GM18909 (cell line): Measurements from ENCODE around the gene FCSK.
A peak's percentile ranks its signal among the peaks of the same experiment; 100 is the strongest.

Experiments
- ATAC-seq: cut with Tn5 transposase; IDR thresholded peaks from one replicate; pipeline ENCODE4 v1.9.1; 2021; ENCODE audit warnings: mild to moderate bottlenecking; ENCODE audit not compliant: unreplicated experiment, poor library complexity

Gene FCSK

DNA sequence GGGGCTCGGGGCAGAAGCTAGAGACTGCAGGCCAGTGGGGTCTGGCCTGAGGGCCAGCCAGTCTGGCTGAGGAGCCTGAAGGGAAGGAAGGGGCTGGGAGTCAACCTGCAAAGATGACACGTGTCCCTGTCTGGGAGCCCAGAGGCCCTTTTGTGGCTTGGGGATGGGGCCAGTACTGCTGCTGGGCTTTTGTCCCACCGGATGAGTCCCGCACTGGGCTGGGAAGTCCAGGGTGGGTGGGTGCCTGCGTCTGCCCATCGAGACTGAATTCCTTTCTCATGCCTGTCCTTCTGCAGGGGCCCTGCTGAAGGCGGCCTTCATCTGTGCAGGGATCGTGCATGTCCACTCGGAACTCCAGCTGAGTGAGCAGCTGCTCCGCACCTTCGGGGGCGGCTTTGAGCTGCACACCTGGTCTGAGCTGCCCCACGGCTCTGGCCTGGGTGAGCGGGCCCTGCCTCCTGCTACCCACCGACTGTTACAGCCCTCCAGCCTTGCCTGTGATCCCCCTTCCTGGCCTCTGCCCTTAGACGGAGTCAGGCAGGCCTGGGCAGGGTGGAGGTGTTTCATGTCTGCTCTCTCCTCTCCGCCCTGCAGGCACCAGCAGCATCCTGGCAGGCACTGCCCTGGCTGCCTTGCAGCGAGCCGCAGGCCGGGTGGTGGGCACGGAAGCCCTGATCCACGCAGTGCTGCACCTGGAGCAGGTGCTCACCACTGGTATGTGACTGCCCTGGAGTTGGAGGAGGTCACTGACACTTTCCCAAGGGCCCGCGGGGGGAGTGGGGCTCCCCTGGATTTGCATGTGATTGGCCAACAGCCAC, 20.9 kb downstream of the FCSK start:
- ATAC-seq: no peak

GRCh38 chr16:70476272-70477020, 22.1 kb downstream of the FCSK start:
- ATAC-seq: peak; percentile 85

DNA sequence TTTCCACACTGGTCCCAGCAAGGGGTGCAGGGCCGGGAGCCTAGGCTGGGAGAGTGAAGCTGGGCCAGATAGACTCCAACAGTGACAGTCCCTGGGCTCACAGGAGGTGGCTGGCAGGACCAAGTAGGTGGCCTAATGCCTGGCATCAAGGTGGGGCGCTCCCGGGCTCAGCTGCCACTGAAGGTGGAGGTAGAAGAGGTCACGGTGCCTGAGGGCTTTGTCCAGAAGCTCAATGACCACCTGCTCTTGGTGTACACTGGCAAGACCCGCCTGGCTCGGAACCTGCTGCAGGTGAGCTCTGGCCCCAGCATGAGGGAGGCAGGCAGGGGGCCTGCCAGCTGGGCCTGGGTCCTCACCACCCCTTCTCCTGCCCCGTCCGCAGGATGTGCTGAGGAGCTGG, 23.8 kb downstream of the FCSK start:
- no peak for ATAC-seq

DNA sequence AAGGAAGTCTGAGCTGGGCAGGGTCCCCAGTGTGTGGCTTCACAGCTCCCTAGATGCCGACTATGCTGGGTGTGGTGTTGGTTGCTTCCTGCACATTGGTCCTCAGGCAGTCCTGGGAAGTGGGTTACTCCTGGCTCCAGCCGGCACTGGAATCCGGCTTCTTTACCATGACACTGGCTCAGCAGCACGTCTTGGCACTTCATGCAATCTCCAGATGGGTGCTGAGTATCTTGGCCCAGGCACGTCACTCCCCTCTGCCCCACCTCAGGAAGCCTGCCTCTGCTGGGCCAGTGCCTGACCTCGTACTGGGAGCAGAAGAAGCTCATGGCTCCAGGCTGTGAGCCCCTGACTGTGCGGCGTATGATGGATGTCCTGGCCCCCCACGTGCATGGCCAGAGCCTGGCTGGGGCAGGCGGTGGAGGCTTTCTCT, 24.5 kb downstream of the FCSK start:
- no peak for ATAC-seq

GRCh38 chr16:70480127-70481105, 26.0 kb downstream of the FCSK start:
- ATAC-seq: no peak

DNA sequence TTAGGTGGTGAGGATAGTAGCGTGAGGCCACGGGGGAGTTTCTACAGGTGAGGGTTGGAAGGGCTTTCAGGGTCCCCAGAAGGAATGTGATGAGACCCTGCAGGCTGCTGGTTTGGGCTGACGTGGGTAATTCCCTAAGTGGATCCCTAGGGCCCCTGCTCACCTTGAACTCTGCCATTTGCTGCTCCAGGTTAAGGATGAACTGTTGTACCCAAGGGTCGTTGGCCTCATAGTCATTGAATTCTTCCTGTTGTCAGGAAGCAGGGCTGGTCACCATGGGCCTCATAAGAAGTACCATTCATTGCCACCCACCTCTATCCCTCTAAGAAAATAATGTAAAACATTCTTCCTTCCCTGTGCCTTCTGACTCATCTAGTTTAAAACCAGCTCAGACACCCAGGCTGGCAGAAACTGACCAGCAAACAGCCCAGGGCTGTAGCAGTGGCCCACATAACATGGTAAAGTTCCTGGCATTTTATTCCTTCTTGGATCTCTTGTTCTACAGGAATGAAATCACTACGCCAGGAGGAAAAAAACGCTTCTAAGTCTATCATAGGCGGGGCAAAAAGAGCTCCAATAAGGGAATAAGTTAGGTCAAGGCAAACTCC, 27.6 kb downstream of the FCSK start:
- no peak for ATAC-seq

DNA sequence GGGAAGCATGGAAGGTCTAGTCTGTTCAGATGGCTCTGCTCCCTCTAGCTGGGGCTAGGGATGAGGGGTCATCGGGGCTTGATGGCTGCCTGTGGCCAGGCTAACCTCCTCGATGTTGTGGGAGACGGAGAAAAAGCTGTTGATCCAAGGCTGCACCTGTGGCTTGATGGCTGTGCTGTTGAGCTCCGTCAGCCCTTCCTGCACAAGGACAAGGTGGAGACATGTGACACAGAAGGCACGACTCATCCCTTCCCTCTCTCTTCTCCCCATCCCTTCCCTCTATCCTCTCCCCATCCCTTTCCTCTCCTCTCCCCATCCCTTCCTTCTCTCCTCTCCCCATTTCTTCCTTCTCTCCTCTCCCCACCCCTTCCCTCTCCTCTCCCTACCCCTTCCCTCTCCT, 28.2 kb downstream of the FCSK start:
- no peak for ATAC-seq

DNA sequence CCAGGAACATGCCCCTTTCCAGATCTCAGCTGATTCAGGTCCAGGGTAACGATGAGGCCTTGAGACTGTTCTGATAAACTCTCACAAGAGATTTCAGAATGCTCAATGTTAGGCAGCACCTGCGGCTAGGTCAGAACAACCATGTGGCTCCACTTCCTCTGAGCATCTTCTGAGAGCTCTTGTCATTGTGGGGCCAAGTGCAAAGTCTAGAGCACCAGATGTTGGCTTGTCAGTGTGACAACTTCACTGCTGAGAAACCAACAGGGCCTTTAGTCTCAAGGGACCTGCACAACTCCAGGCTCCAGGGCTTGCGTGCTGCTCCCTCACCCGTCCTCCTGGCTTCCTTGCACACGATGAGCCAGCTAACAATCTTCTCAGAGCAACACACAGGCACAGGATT, 29.0 kb downstream of the FCSK start:
- no peak for ATAC-seq

DNA sequence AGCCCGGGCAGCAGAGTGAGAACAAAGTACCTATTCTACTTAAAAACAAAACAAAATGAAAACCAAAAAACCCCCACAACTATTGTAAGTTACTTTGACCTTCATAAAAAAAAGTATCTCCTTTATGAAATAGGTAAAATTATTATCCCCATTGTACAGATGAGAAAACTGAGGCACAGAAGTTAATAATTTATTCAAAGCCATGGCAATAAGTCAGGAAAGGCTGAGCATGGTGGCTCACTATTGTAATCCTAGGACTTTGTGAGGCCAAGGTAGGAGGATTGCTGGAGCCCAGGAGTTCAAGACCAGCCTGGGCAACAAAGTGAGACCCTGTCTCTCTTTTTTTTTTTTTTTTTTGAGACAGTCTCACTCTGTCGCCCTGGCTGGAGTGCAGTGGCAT, 30.5 kb downstream of the FCSK start:
- ATAC-seq: no peak

DNA sequence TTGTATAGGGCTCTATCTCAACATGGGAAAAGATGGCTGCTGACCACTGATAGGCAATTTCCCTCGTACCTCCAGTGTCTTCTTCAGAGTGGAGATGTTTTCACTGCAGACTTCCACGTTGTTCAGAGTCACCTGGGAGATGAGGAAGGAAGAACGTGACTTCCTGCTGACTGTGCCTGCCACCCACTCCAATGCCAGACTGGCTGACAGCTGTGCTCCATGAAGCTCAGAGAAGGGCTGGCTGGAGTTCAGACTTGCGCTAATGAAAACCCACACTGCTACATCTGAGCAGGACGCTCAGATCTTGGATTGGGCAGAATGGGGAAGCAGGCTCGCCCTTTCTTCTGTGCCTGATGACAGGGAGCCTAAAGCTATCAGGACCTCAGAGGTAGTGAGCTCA, 35.9 kb downstream of the FCSK start:
- ATAC-seq: no peak

GRCh38 chr16:70493802-70494201, 39.4 kb downstream of the FCSK start:
- ATAC-seq: no peak

DNA sequence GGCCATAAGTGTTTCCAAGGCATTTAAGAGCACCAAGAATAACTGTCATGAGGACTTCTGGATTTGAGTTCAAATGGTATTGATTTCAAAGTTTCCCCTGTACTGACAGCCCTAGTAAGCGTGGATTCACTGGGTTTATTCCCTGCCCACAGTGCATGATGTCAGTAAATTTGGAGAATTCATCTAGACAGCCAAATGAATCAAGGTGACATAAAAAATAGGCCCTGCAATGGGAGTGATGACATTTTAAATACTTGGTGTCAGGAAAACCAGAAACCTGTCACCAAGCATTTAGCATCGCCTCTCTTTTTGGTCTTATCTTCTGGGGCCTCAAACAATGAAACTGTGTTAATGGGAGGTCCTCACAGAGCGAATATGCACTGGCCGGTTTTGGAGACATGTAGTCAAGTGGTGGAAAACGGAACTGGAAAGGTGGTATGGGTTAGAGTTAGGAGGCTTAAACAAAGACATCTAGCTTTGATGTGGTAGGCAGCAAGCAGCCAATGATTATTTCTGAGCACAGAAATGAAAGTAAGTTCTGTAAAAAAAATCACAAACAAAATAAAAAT, 39.9 kb downstream of the FCSK start:
- ATAC-seq: no peak

DNA sequence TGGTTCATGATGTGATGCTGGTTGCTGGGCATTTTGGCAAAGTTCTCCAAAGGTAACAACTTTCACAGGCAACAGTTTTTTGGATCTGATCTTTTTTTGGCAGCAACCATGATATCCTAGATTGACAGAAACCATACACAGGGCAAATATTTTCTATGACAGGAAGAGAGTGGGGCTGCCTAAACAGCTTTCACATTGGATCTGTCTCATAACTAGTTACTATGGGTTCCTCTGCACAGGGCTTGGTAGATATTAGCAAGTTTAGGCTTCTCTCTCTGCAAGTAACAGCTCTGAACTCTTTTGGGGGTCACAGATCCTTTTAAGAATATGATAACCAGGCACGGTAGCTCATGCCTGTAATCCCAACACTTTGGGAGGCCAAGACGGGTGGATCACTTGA, 40.4 kb downstream of the FCSK start:
- no peak for ATAC-seq

GRCh38 chr16:70495425-70496182, 41.2 kb downstream of the FCSK start:
- ATAC-seq: no peak

DNA sequence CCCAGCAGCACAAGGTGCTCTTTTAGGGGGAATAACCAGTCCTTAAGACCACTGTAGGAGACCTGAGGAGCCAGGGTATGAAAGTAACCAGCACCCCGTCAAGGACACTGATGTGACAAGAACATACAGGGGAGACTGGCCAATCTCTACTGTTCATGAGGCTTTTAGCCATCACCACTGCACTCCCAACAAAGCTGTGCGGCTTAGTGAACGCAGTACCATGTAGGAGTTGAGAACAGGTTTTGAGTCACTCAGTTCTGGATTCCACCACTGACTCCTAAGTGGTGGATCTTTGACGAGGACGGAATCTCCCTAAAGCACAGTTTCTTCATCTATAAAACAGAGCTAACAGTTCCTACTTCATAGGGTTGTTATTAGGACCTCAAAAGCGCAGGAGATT, 42.1 kb downstream of the FCSK start:
- ATAC-seq: no peak

GRCh38 chr16:70508752-70509151, 54.4 kb downstream of the FCSK start:
- no peak for ATAC-seq

- no peak for ATAC-seq
These were observed 55.8 kb downstream of the FCSK start for GRCh38 chr16:70510216-70510615.

DNA sequence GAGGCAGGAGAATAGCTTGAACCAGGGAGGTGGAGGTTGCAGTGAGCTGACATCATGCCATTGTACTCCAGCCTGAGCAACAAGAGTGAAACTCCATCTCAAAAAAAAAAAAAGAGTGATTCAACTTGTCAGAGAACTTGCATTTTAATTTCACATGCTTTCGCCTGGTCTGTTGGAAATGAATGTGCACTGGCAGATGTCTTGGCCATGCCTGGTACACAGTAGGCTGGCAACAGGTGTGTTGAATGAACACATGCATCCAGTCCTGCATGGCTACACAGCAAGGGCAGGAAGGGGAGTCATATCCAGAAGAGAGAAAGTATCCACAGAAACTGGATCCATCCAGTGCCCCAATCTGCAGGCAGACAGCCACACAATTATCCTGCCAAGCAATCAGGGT, 57.4 kb downstream of the FCSK start:
- ATAC-seq: no peak

GRCh38 chr16:70512456-70512855, 58.1 kb downstream of the FCSK start:
- no peak for ATAC-seq
